ENCODE measurements around the gene ANKRD44.

The ANKRD44 gene

GRCh38 chr2:197254776-197255530 is 55.6 kb downstream of the ANKRD44 start:
- H3K4me3 ChIP-seq (ENCODE audit: low read depth, low read length): no peak overlapping the region
- DNase-seq (ENCODE audit: low read depth, low spot score): no peak
- in situ Hi-C loops (cut with HindIII; ENCODE audit: low sequenced_read_pairs): no loop called here
- TF ChIP-seq CTCF (IDR thresholded peaks at IDR 0.05; ENCODE audit: low read depth, low read length): no peak

GRCh38 chr2:197251576-197251975 is 59.0 kb downstream of the ANKRD44 start:
- no peak for DNase-seq (ENCODE audit: low read depth, low spot score)
- in situ Hi-C loops (cut with HindIII; ENCODE audit: low sequenced_read_pairs): no loop called here
- no peak overlapping the region for H3K4me3 ChIP-seq (ENCODE audit: low read depth, low read length)
- TF ChIP-seq CTCF (IDR thresholded peaks at IDR 0.05; ENCODE audit: low read depth, low read length): no peak

GRCh38 chr2:197251163-197251562 is 59.4 kb downstream of the ANKRD44 start:
- no peak for DNase-seq (ENCODE audit: low read depth, low spot score)
- in situ Hi-C loops (cut with HindIII; ENCODE audit: low sequenced_read_pairs): no loop called here
- no peak for TF ChIP-seq CTCF (IDR thresholded peaks at IDR 0.05; ENCODE audit: low read depth, low read length)
- no peak overlapping the region for H3K4me3 ChIP-seq (ENCODE audit: low read depth, low read length)

GRCh38 chr2:197250084-197250397 is 60.5 kb downstream of the ANKRD44 start:
- no peak overlapping the region for H3K4me3 ChIP-seq (ENCODE audit: low read depth, low read length)
- no peak for TF ChIP-seq CTCF (IDR thresholded peaks at IDR 0.05; ENCODE audit: low read depth, low read length)
- DNase-seq (ENCODE audit: low read depth, low spot score): no peak
- in situ Hi-C loops (cut with HindIII; ENCODE audit: low sequenced_read_pairs): no loop called here

GRCh38 chr2:197249381-197250083 is 61.0 kb downstream of the ANKRD44 start:
- TF ChIP-seq CTCF (IDR thresholded peaks at IDR 0.05; ENCODE audit: low read depth, low read length): no peak
- no peak overlapping the region for H3K4me3 ChIP-seq (ENCODE audit: low read depth, low read length)
- DNase-seq (ENCODE audit: low read depth, low spot score): no peak
- in situ Hi-C loops (cut with HindIII; ENCODE audit: low sequenced_read_pairs): no loop called here

- no peak overlapping the region for H3K4me3 ChIP-seq (ENCODE audit: low read depth, low read length)
- no peak for TF ChIP-seq CTCF (IDR thresholded peaks at IDR 0.05; ENCODE audit: low read depth, low read length)
- peak; percentile 12 for DNase-seq (ENCODE audit: low read depth, low spot score)
- in situ Hi-C loops (cut with HindIII; ENCODE audit: low sequenced_read_pairs): no loop called here
Observed at GRCh38 chr2:197248623-197249022, 62.0 kb downstream of the ANKRD44 start.
